ENCODE data around the gene KRTAP3-1.

DNA sequence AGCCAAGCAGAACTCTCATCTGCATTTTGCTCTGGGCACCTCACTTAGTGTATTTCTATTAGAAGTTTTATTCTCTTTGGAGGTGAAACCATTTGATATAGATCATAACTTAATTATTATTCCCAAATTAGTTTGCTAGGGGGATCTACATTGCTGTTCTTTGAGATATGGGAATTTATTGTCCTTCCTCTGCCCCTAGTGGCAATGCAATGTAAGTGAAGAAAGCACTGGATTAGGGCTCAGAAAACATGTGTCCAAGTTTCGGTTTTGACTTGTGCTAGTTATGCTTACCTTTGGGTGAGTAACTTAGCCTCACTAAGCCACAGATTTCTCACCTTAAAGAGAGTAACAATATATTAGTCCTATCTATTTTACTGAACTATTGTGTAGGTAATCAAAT lies 45.1 kb downstream of the KRTAP3-1 start:
- TF ChIP-seq POLR2AphosphoS5 (IDR thresholded peaks at IDR 0.05) = no peak
- peak; percentile 49 to 63 (median 55) for TF ChIP-seq CTCF (IDR thresholded peaks at IDR 0.05)
- no peak for TF ChIP-seq EP300 (IDR thresholded peaks at IDR 0.05; ENCODE audit: low read depth)
- no peak for TF ChIP-seq POLR2A (IDR thresholded peaks at IDR 0.05)

Data from transverse colon (tissue), 4 donors.